Activated T-cell treated with anti-CD3 and anti-CD28 coated beads for 48 hours (primary cell): Measurements from ENCODE around the gene OGFOD2.

ENCODE experiments used
- DNase-seq: peaks from one replicate; pipeline ENCODE4 v3.0.0-alpha.2; 2020; ENCODE audit warnings: low read depth

The OGFOD2 gene

DNA sequence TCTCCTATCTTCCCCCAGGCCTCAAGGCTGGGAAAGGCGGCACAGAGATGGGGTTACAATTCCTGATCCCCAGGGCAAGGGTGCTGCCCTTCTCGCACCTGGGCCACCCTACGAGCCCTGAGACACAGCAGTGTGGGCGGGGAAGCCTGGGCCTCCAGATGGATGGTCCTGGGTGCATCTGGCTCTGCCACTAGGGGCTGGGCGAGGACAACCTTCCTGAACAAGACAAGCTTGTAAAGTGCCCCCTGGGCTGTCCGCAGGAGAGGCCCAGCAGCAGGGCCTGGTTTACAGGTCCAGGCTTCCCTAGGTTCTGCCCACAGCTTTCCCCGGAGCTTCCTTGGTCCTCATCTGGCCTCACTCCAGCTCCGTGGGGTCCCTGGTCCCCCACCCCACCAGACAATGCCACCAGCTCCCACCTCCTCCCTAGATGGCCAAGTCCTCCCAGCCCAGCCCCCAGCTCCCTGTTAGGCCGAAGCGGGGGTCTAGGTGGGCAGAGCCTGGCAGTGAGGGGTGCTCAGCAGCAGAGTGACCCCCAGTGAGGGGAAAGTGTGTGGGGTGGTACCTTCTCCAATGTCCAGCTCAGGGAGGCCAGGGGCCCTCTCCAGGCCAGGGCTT lies 14.3 kb downstream of the OGFOD2 start:
- DNase-seq, result no peak

DNA sequence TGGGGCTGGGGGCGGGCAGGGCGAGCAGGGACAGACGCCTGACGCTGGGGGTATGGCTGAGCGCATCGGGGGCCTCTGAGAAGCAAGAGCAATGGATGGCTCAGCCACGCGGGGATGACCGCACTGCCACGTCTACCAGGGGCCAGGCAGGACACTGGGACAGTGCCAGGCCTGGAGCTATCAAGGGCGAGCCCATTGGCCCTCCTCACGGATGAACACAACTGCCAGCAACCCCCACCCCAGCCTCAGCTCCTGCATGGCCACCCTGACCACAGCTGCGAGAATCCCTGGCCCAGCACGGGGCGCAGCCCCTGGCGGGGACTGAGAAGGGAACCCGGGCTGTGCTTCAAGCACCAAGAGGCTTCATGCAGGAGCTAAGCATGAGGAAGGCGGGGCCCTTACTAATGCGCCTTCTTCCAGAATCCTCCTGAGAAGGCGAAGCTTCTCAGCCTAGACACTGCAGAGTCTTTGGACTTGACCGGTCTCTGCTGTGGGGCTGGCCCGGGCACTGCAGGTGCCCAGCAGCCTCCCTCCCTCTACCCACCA lies 14.9 kb downstream of the OGFOD2 start:
- DNase-seq, result no peak

DNA sequence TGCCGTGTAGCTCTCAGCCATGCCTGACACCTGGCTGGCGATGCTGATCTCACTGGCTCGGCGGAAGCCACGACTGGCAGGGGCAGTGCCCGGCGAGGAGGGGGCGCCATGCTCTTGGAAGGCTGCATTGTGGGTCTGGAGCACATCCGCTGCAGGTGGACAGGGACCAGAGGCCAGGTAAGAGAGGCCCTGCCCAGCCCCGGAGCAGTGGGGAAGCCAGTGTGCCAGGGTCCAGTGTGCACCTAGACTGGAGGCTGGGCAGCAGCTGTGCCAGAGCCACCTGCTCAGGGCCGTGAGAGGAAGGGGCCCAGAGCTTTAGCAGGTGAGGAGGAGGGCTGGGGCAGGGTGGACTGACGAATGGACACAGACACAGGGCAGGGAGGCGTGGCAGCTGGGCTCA lies 15.5 kb downstream of the OGFOD2 start:
- DNase-seq, result no peak

DNA sequence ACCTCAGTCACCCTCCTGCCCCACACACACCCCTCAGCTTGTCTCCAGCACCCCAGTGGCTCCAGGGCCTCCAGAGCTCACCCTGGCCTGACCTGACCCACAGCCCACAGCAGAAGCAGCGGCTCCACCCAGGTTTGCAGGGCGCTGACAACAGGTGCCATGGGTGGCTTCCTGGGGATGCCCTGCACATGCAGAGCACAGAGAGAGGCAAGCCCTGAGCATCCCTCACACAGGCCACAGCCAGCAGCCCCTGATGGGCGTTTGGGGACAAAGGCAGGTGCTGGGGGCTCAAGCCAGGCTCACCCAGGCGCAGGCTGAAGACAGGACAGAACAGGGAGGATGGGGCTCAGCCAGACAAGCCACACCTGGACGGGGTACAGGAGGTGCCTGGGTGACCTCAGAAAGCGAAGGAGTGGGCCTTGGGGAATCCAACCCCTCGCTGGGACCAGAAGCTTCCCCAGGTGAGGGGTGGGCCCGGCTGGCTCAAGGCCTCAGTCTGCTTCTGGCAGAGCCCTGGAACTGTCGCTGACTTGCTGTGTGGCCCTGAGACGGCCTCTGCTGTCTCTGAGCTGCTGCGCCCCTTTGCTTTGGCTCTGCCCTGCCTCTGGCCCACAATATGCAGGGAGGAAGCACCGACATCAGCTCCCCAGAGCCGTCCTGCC lies 16.0 kb downstream of the OGFOD2 start:
- no peak for DNase-seq

DNA sequence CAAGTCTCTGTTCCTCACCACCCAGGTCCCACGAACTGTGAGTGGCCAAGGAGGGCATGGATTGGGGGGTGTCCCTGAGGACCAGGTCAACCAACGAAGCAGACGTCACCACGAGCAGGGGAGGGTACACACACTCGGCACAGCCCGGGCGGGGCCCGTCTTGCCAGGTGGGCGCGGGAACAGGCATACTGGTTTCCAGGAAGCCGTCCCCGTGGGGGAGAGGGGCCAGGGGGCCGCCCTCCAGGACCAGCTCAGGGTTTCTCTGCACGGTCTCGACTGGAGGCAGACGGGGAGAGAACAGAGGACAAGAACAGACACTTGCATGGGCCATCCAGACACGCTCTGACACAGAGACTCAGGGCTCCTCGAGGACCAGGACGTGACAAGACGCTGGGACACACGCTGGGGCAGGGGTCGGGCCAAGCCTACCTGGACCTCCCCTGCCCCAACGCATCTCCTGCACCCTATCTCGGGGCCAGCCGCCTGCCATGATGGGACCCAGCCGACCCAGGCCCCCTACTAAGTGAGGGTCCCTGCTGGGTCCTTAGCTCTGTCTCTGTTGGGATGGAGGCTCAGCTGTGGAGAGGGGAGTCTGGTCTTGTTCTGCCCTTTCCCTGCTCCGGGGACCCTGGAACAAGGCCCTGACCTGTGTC lies 16.7 kb downstream of the OGFOD2 start:
- no peak for DNase-seq

DNA sequence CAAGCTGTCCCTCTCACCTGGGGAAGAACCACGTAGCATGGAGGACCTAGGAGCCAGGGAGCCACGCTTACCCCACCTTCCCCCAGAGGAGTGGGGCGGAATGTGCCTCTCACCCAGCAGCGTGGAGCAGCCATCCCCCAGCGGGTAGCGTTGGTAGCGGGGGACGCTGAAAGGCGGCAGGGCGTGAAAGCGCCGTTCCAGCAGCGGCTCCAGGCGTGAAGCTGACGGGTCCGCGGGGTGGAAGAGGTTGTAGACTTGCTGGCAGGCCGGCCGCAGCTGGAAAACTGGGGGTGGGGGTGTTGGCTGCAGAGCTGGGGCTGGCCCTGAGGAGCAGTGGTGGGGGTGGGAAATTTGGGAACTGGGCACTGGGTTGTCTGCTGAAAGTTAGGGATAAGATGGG lies 17.3 kb downstream of the OGFOD2 start:
- no peak for DNase-seq

DNA sequence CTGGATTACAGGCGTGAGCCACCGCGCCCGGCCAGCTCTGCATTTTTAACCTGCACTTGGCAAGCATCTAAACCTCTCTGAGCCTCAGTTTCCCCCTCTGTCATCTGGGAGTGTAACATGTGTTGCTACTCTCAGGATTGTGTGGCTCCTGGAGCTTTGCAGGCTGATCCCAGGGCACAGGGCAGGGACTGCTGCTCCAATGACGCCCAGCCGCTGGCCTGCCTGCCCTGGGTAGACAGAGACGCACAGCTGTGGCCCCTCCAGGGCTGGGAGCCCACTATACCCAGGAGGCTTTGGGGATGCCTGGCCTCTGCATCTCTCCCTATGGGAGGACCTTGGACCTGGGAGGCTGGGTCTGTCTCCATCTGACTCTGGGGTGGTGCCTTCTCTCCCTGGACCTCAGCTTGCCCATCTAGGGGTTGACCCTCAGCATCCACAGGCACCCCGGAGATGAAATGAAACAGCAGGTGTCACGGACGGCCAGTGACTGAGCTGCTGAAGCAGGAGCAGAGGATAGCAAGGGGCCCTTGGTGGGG lies 19.2 kb downstream of the OGFOD2 start:
- no peak for DNase-seq

DNA sequence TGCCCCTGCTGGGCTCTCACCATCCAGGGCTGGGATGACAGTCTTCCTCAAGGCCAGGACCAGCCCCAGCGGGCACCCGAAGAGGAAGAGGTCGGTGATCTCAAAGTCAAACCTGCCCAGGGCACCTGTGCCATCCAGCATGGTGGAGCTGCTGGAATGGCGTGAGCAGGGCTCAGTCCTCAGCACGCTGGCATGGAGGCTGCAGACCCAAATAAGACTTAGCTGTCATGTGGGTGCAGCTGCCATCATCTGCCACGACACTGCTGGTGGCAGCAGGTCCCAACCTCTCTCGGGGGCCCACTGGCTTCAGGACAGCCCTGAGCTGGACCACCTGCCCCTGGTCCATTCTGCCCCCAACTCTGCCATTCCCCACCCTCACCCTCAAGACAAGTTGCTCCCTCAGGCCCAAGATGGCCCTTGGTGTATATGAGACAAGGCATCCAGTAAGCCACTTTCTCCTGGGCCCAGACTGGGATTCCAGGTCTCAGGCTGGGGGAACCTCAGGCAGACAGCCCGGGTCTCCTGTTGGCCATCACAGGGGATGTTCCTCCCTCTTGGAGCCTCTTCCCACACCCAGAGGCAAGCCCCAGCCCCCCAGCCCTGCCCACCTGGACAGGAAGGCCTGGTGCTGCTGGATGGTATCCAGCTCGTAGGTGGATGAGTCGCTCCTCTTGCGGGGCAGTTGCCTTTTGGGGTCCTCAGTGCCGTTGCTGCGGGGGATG lies 19.9 kb downstream of the OGFOD2 start:
- no peak for DNase-seq

DNA sequence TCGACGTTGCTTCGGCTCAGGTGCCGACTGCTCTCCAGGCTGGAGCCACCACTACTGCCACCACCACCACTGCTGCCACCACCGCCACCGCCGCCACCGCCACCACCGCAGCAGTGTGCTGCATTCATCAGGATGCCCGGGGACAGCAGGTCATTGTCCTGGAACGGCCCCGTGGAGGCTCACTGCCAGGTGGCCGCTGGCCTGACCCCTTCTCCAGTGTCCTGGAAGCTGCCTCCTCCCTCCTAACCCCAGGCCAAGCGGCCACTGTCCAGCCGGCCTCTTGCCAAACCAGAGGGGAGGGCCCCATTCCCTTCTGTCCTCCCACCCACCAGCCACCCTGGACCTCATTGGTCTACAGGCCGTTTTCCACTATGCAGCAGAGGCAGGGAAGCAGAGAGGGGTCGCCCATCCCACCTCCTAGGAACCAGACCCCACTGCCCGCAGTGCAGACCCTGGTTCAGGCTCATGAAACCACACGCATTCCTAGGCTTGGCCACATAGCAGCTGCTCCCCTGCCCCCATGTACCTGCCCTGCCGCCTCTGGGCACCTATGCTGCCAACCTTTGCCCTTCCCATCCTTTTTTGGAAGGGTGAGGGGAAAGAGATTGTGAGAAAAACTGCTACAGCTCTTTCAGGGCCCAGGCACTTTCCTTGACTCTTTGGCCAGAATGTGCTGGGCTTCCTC lies 20.6 kb downstream of the OGFOD2 start:
- no peak for DNase-seq

DNA sequence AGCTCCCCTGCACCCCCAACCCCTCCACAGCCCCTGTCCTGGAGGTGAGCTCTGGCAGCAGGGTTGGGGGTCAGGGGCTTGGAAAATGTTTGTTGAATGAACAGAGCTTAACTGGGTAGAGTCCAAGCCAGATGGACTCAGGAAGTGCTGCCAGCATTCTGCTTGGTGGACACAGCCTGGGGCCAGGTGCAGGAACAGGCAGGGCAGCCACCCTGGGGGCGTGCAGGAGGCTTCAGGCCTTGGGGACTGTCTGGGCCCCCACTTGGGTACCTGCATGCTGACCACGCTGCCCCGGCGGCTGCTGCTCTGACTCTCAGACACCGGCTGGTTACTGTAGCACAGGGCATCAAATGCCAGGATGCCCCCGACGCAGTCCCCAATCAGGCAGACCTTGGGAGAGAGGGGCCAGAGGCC lies 21.2 kb downstream of the OGFOD2 start:
- DNase-seq, result no peak

DNA sequence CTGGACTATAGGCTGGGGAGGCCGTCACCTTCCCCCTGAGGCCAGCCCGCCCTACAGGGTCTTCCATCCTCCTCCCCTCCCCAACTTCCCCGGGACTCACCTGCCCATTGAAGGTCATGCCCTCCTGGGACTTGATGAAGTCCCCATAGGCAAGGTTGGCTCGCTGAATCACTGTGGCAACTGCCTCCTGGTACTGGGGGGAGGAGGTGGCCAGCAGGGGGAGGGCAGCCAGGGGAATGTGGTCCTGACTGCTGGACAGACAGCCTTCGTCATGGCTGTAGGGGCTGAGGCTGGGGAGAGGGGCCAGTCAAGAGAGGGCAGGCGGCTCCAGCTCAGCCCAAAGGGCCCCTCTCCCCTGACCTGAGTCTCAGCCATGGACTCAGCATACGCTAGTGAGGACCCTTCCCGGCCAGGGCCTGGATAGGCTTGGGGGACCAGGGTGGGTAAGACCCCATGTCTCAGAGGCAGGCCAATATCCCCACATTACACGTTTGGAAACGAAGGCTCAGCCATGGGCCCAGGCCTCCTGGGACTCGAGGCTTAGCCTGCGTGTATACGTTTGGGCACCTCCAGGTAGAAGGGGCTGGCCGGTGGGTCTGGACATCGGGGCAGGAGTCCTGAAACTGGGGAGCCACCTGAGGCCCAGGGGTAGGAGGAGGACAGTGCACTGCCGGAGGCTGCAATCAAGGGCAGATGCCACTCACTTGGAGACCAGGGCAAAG lies 21.7 kb downstream of the OGFOD2 start:
- DNase-seq, result no peak

DNA sequence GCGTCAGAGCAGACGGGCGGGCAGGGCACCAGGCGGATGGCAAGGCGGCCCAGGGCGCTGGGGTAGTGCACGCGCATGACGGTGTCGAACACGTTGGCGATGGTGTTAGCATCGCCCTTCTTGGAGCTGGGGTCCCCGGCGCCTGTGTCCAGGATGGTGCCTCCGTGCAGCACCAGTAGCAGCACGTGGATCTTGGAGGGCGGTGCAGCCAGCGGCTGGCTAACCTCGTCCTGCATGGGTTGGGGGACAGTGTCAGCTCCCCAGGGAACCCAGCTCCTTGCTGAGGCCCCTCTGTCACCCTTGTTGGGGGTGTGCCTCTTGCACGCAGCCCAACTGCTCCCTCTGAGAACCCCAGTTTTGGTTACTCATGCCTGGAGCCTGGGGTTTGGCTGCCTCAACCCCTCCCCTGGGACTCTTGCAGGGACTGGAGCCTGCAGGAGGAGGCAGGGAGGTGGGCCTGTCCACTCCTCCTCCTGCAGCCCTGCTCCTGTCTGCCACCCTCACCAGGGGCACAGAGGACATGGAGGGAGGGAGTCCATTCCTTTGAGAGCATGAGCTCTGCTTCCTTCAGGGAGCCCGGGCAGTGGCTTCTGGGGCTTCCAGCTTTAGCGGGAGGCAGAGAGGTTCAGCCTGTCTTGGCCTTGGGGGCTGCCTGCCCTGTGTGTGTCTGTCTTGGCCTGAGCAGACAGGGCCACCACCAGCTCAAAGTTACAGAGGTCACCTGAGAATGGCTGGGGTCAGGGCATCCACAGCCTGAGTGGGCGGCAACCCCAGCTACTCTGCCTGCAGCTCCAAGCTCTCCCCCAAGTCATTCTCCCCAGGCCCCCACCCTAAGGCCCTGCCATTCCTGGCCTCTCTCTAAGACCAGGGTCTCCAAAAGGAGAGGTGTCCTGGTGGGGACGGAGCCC lies 22.6 kb downstream of the OGFOD2 start:
- DNase-seq, result no peak

DNA sequence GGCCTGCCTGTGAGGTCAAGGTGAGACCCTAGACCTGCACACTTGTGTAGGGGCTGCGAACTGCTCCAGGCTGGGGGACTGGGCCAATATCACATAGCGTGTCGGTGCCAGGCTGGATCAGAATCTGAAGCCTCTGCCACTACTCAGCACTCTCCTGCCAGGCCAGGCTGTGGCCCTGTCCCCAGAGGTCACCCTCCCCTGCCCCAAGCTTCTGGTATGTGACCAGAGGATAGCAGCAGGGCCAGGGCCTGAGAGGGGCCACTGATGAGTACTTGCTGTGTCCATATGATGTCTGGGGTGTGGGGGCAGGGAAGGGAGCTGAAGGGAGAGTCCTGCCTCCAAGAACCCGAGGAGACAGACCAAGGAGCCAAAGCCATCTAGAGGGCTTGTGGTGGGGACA lies 23.3 kb downstream of the OGFOD2 start:
- DNase-seq, result no peak

DNA sequence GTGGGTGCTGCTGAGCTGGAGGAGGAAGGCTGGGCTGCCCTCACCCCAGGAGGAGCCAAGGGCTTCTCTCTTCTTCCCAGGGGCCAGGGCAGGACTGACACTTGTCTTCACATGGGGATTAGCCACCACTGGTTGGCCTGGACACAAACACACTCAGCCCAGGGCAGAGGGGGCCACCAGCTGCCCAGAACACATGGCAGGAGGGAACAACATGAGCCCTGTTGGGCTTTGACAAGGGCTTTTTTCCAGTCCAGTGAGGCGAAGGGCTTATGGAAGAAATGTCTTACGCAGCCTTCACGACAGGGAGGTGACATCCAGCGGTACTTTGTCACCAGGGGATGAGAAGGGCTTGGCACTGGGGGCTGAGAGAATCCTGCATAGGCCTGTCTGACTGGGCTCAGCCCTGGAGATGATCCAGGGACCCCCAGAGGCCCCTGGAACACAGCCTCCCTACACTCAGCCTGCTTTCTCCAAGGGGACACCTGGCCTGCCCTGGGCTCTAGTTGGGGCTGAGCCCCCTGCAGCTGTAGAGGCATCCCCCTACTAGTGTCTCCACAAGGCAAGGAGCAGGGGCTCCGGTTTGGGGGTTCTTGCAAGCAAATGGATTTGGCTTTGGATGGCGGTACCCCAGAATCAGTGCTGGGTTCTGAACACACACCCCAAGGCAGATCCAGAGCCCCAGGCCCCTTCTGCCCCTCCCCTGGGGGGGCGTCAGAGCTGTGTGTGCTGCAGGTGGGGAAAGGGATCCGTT lies 24.3 kb downstream of the OGFOD2 start:
- DNase-seq, result no peak

DNA sequence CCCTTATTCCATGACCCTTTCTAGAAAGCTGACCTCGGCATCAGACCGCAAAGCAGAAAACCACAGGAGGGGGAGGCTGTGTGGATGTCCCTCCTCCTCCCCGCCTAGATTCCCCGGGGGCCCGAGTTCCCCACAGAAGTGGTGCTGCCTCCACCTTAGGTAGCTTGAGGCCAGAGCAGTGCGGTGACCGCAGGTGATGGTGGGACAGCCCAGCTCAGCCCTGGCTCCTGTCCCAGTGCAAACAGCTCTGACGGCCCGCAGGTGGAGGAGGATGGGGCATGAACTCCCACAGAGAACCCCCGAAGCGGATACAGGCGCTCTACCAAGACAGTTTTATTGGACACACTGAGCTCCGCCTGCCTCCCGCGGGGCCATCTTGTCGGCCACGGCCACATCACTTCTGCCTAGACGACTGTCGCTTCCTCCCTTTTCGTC lies 25.0 kb downstream of the OGFOD2 start:
- no peak for DNase-seq

DNA sequence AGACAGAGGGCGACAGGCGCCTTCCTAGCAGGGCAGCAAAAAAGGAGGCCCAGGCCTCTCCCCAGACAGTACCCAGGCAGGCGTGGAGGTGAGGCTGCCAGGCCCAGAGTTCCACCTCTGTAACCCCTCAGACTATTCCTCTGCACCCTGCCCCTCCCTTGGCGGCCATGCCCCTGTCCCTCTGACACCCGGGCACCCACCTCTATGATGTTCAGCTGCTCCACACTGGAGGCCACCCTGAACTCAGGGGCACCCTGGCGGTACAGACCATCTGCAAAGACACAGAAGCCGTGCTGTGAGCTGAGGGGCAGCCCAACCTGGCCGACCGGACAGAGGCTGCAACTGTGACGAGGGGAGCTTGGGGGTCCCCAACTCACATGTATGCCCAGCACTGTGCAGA lies 25.5 kb downstream of the OGFOD2 start:
- no peak for DNase-seq

DNA sequence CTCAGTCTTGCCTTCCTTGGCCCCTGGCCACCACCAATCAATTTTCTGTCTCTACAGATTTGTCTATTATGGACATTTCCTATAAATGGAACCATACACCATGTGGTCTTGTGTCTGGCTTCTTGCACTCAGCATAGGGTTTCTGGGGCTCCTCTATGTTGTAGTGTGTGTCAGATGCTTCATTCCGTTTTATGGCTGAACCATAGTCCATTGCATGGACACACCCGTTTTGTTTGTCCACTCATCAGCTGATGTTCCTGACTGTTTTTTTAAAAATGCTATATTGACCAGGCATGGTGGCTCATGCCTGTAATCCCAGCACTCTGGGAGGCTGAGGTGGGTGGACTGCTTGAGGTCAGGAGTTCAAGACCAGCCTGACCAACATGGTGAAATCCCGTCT lies 26.4 kb downstream of the OGFOD2 start:
- DNase-seq, result no peak

DNA sequence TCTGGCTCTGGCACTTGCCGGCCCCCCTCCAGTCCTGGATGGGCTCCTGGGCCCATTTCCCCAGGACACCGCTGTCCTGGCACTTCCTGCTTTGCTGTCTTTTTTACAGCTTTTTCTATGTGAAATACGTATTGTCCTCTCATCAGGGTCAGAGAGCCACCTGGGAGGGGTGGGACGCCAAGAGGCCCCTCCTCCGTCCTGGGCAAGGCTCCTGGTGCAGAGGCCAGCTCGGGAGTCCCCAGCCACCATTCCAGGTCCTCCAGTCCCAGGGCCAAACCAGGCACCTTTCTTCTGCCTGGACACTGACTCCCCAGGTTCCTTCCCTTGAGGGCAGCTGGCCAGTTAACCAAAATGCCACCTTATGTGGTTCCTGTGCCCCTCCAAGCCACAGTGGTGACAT lies 28.2 kb downstream of the OGFOD2 start:
- no peak for DNase-seq

DNA sequence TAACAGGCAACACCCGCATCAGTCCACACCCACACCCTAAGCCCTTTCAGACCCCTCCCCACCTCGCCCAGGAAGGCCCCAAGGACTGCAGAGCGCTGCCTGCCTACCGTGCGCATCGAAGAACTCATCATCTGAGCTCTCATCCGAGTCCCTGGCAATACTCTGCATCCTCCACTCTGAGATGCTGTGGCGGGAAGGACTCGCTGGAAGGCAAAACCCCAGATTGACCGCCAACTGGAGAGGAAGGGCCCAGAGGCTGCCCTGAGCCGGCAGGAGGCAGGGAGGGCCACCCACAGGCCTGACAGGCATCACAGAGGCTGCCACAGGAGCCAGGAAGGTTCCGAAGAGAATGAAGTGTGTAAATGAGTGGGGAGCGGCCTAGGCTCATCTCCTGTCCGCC lies 29.2 kb downstream of the OGFOD2 start:
- DNase-seq, result no peak
